HuH-7 (cell line): ENCODE results near the gene BRSK2.
"Not testable (repeated sequence)": the region's sequence is repeated elsewhere in the genome, so short reads cannot be mapped to it uniquely, and the experiment has no call there.

ENCODE experiments used
- DNase-seq: peaks from one replicate; pipeline ENCODE4 v3.0.0; 2011; ENCODE audit warnings: low spot score

BRSK2 gene

DNA sequence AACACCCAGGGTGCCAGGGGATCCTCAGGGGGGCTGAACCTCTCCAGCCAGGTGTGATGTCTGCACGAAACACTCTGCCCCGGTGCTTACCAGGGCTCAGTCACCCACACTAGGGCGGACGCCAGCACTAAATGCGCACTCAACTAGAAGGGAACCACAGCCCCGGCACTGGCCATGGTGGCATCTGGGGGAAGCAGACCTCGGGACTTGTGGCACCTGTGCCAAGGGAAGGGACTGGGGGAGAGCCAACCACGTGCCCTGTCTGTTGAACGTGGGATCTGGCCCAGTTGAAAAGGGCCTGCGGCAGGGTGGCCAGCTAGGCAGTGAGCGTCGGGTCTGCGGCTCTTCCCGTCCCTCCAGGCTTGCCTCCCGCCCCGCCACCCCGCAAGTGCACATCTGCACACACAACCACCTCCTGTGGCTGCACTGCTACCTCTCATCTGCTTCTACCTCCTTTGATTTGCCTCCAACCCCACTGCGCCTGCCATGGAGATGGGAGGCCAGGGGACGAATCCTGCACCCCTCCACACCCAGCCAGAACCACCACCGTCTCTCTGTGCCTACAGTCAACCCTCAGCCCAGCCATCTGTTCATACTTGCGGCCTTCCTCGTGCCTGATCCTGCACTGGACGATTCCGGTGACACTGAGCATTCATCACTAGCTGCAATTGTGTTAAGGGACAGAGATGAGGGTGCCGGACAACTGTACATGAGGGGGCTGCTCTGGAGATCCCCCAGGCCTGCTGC, 111.9 kb downstream of the BRSK2 start:
- DNase-seq = no peak

DNA sequence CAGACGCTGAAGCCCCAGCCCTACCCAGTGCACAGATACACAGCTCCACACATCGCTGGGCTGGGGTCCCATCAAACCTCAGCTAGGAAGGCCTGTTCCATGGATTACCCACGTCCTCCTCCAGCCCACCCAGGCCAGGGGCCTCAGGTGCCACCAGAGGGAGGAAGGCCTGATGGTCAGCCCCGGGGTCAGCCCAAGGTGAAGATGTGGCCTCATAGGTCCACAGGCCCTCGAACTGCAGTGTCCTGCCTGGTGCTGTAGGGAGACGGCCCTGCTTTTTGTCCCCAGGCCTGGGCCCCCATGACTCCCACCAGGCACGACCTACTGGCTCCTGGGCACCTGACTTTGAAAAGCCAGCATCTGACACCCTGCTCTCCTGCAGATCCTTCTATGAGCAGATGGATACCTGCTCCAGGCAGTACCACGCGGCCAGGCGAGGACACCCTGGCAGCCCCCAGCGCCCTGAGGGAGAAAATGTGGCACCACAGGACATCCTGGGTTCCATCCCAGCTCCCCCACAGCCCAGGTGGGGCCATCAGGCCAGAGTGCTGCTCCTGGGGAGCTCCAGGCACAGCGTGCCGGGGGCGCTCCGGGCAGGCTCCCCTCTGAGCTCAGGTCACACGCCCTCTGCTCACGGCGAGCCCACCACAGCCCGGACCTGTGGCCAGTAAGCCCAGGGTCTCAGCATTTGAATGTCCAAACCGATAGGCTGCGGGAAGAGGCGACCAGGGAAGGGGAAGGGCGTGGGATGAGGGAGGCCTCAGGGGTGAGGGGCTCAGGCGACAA, 112.6 kb downstream of the BRSK2 start:
- DNase-seq = no peak

DNA sequence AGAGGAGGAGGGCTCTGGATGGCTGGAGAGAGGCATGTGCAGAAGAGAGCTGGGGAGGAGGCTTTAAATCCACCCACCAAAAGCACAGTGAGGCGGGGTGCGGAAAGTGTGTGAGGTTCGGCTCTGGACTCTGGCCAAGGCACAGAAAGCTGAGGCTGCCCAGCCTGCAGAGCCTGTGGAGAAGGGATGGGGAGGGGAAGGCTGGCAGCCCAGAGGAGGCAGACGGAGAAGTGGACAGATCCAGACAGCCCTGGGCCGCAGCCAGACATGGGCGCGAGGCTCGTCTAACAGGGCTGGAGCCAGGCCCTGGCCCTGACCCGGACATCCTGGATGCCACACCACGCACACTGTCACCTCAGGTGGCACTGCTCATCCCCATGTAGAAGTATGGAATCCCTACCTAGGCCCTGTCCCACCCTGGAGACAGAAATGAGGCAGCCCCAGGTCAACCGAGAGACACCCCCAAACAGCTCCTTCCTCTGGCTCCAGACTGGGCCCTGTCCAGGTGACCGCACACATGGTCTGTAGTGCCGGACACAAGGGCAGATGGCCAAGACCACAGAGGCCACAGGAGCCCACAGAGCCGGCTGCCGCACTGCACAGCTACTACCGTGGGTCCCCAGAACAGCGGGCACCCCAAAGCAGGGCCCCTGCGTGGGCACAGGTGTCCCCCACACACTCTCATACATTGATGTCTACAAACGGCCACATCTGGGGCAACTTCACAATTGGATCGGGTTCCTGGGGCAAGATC, 113.4 kb downstream of the BRSK2 start:
- DNase-seq = no peak

DNA sequence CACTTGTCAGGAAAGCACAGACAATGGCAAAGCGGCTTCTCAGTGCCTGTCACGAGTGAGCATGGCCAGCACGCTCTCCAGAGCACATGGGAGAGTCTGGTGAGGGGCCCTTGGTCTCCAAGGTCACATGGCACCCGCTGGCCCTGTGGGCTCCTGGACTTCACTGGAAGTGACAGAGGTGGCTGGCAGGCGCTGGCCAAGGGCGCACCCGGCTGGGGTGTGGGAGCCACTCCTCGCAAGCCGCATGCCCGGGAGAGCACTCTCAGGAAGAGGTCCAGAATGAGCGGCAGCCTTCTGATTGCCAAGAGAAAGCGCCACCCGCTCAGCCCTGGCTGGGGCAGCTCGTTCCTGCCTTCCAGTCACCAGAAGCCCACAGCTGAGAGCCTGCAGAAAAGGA, 114.0 kb downstream of the BRSK2 start:
- DNase-seq = no peak

DNA sequence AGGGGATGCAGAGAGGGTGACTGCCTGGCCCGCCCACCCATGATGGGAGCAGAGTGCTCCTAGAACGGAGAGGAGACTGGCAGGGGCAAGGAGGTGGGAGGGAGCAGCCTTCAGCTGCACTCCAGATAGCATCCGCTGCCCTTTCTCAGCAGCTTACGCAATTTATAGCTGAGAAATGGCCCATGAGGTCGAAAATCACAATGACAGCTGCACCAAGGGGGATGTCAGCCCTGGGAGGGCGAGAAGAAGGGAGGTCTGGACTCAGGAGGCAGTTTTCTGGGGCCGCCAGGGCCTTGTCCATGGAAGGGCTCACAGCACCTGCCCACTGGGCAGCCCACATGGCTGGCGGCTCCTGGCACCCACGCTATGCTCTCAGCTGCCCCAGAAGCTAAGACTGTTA, 114.4 kb downstream of the BRSK2 start:
- no peak for DNase-seq

DNA sequence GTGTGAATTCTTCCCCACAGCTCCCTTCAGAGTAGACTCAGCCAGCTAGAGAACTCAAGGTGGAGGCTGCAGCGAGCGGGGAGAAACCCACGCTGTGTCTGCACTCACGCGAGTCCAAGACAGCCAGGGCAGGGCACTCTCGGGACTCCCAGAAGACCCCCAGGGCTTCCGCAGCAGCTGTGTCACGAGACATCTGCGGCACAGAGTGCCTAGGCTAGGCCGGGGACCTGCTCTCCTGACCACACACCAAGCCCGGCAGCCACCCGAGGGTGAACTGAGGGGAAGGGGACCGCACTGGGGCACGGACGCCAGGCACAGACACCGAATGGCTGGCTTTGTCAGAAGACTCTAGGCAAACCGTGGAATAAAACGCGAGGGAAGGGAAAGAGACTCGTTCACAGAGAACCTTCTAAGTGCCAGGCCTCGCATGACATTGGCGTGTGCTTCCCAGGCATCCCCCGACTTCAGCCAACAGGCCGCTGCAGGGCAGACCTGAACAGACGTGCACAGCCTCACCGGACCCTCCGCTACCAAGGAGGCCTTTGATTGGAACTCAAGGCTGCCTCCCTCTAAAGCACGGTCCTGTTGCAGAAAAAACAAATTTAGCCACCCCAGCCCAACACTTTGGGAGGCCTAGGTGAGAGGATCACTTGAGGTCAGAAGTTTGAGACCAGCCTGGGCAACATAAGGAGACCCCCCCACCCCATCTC, 115.0 kb downstream of the BRSK2 start:
- DNase-seq = no peak

DNA sequence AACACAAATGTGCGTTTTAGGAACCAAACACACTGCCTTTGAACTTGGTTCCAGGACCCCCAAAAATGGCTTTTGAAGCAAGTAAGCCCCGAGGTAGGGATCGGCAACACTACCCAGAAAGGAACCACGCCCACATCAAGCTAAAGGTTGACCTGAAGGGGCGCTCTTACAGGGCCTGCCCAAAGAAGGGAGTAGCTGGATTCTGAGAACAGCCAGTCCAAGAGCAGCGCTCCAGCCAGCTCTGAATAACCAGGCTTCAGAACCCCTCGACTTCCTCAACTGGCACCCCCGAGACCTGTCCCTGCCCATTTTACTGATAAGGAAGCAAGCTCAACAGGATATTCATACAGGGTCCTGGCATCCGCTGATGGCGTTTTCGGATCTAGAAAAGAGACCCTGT, 115.7 kb downstream of the BRSK2 start:
- DNase-seq = peak; percentile 52

DNA sequence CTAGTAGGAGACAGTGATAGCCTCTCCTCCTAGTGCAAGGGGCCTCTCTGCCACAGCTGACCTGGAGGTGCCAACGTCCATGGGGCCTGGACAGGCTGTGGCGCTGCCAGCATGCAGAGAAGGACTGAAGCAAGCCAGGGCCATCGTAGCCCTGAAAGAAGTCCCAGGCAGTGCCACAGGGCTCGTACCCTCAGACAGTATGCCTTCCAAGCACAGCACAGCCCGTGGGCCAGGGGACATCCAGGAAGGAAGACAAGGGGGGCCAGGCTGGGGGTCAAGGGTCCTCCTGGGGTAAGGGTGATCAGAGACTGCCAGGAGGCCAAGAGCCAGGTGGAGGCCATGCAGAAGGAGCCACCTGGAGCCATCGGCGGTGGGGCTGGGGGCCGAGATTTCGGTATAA, 117.2 kb downstream of the BRSK2 start:
- no peak for DNase-seq

DNA sequence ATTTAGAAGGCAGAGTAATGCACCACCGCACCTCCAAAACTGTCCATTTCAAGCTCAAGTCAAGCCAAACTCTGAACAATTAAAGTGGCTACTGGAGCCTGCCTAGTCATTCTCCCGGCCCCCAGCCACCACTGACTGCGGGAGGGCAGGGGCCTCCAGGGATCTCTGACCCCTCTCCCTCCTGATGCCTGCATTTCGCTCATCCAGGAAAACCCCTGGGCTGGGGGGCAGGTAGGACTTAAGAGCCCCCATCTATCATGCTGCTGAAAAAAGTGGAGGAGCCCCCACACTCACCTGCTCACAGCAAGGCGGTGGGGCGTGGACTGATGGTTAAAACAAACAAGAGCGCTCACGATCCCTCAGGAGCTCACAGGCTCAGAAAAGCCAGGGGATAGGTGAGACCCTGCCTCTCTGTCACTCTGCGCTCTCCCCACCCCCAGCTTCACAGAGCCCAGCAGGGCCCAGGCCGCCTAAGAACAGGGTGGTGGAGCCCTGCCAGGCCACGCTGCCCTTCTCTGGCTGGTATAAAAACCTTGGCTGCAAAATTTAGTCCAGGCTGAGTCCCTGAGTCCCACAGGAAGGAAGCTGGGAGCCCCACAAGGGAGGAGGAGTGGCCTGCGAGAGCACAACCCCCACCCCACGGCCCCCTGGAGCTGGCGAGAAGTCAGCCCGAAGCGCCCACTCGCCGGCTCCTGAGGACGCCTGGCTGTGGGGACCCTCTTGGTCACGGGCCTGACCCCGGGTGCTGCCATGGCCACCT, 117.8 kb downstream of the BRSK2 start:
- no peak for DNase-seq

DNA sequence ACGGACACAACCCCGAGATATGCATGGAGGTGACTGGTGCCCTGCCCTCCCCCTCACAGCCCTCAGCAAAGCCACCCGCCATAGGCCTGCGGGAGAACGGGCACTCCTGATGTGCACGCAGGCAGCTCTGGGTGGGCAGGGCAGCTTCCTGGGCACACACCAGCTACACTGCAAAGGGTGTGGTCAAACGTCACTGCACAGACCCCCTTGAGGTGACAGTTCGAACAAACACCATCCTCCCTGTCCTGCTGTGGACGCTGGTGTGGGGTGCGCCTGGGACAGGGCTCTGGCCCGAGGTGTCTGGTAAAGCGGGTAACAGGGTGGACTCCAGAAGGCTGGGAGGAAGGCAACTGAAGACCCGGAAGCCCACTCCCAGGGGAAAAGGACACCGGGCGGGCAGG, 118.8 kb downstream of the BRSK2 start:
- DNase-seq = no peak

DNA sequence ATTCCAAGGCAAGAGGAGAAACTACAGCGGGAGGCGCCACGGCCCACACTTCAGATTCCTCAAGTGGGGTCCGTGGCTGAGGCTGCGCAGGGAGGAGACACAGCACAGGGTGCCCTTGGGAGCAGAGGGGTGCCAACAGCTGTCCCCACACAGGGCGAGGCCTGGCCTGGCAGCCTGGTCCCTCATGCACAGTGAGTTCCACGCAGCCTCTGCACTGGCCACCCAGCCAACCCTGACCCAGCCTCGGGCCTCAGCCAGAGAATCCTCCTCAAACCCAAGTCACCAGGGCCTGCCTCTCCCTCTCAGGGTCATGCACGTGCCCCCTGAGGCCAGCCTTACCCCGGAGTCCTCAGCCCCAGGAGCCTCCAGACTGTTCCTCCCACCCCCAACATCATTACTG, 119.3 kb downstream of the BRSK2 start:
- DNase-seq = no peak

DNA sequence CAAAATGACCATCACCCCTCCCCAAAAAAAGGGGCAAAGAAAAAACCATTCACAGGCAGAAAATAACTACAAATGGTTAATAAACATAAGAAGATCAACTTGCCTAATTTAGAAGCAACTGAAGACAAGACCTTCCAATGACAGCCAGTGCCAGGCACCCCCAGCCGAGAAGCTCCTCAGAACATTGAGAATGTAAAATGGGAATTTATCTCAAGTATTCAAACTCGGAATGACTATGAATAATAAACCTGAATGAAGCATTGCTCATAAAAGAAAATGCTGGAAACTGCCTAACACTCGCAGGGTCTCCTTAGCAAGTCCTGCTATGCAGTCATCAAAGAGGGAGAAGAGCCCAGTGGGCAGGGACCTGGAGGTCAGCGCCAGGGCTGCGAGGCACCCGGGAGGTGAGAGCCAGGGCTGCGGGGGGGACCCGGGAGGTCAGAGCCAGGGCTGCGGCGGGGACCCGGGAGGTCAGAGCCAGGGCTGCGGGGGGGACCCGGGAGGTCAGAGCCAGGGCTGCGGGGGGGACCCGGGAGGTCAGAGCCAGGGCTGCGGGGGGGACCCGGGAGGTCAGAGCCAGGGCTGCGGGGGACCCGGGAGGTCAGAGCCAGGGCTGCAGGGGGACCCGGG, 120.0 kb downstream of the BRSK2 start:
- no peak for DNase-seq

DNA sequence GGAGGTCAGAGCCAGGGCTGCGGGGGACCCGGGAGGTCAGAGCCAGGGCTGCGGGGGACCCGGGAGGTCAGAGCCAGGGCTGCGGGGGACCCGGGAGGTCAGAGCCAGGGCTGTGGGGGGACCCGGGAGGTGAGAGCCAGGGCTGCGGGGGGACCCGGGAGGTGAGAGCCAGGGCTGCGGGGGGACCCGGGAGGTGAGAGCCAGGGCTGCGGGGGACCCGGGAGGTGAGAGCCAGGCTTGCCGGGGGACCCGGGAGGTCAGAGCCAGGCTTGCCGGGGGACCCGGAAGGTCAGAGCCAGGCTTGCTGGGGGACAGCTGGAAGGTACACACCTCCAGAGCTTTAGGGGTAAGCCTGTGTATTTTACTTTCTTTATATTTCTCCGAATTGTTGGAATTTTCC, 120.6 kb downstream of the BRSK2 start:
- DNase-seq = not testable (repeated sequence)

DNA sequence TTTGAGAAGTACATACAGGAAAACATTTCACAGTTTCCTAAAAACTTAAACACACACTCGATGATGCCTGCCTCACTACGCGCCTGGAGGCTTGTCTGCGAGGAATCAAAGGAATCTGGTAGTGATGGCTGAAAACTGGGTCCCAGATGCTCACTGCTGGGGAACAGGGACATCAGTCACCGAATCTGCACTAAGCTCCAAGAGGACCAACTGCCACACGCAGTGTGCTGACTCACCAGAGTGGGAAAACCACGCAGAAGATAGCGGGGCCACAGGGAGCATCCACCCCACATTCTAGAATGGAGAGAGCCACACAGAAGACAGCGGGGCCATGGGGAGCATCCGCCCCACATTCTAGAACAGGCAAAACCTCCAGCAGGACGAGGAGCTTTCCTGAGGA, 121.2 kb downstream of the BRSK2 start:
- DNase-seq = no peak

DNA sequence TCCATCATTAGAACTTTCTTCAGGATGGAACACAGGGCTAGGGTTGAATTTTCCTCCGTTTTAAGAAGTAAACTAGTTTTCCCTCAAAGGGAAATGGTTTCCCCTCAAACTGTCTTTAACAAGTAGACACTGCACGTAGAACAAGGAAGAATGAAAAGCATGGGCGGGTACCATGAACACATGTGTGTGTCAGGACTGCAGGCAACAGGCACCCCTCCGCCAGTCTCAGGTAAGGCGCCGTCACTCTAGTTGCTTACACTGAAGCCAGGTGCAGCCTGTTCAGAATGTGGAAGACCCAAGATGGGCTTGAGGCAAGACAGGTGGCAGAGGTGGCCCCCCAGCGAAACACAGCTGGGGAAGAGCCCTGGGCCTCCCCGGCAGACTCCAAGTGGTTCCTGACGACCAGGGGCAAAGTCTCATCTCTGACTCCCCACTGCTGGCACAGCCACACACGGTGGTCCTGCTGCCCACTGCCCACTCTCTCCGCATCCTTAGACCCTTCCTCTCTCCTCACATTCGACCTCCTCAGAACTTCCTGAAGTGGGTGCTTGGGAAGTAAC, 122.3 kb downstream of the BRSK2 start:
- no peak for DNase-seq
